Calu3 (cell line): ENCODE data around the gene PCSK5. TPM values are rescaled to one million over a fixed set of nuclear protein-coding genes. Genes with fewer than 3 reads are reported as not detected.

Experiments used
- BruUV-seq: library from RNA; stranded (reverse); fragments of 400-500 nt; replicated peaks from 2 replicates; lab custom pipeline; 2021; lab: Mats Ljungman, UMichigan
- CTCF ChIA-PET: fragments of 300-600 bp; sonication (Branson Sonifier 250); formaldehyde crosslinking; loops from one replicate; lab custom pipeline; 2022; ENCODE audit warnings: antibody characterized with exemption; lab: Charles Lee
- DNase-seq: peaks from one replicate; pipeline ENCODE4 v3.0.0; 2022
- H3K27ac Mint-ChIP-seq: one replicate; pipeline ENCODE4 v1.8.0; 2022; ENCODE audit warnings: mixed read lengths; ENCODE audit not compliant: unreplicated experiment
- H3K27me3 Mint-ChIP-seq: one replicate; pipeline ENCODE4 v1.8.0; 2022; ENCODE audit warnings: mixed read lengths; ENCODE audit not compliant: unreplicated experiment
- H3K36me3 Mint-ChIP-seq: one replicate; pipeline ENCODE4 v1.8.0; 2022; ENCODE audit warnings: mild to moderate bottlenecking, moderate library complexity, mixed read lengths; ENCODE audit not compliant: insufficient read depth, unreplicated experiment
- H3K4me1 Mint-ChIP-seq: one replicate; pipeline ENCODE4 v1.8.0; 2022; ENCODE audit warnings: mild to moderate bottlenecking, low read depth, mixed read lengths; ENCODE audit not compliant: unreplicated experiment
- H3K4me3 Mint-ChIP-seq: one replicate; pipeline ENCODE4 v1.8.0; 2022; ENCODE audit warnings: mild to moderate bottlenecking, low read depth, moderate library complexity, mixed read lengths; ENCODE audit not compliant: unreplicated experiment
- H3K9me3 Mint-ChIP-seq: one replicate; pipeline ENCODE4 v1.8.0; 2022; ENCODE audit warnings: low read depth, mixed read lengths; ENCODE audit not compliant: unreplicated experiment
- intact Hi-C: fragments of 100-400 bp; cut with micrococcal nuclease; formaldehyde crosslinking; loops from one replicate; pipeline ENCODE4 v1.10.0; 2022; ENCODE audit not compliant: unreplicated experiment
- total RNA-seq: library from RNA; stranded (reverse); gene quantifications from 2 replicates; pipeline ENCODE4 v1.2.3, GENCODE V29; 2022
- TF ChIP-seq, protein P1 (sequence below): fragments of 200-600 bp; IDR thresholded peaks from one replicate; pipeline ENCODE4 v1.8.0; 2022; ENCODE audit warnings: antibody characterized with exemption; ENCODE audit not compliant: unreplicated experiment

The PCSK5 gene
- total RNA-seq, 1 experiment from 2014 or later = 38.4 TPM

DNA sequence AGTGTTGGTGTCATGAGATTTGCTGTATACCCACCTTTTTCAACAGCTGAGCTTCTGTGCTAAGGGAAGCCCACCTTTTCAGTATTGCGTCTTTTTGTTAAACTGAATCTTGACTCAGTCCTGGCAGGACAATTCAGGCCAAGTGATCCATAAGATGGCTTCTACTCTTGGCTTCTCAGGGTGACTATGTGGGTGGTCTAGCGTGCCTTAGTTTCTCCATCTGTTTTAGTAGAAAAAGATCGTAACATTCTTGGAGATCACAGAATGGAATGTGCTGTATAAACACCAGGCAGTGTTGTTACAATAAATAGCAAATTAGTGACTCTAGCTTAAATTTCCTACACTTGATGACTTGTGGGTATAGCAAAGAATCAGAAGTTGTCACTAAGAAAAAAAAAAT lies 66.6 kb downstream of the PCSK5 start:
- Mint-ChIP-seq H3K9me3 (no peaks in the 10 kb centered on the region), H3K4me1 (peaks cover 43% of the 10 kb centered on the region)

GRCh38 chr9:75958226-75958625 lies 67.8 kb downstream of the PCSK5 start:
- intact Hi-C loops = no loop called here
- CTCF ChIA-PET = no interaction called here

More for the DNA sequence above, 66.6 kb downstream of the PCSK5 start:
- BruUV-seq = no TSS peak
- TF ChIP-seq, protein P1, sequence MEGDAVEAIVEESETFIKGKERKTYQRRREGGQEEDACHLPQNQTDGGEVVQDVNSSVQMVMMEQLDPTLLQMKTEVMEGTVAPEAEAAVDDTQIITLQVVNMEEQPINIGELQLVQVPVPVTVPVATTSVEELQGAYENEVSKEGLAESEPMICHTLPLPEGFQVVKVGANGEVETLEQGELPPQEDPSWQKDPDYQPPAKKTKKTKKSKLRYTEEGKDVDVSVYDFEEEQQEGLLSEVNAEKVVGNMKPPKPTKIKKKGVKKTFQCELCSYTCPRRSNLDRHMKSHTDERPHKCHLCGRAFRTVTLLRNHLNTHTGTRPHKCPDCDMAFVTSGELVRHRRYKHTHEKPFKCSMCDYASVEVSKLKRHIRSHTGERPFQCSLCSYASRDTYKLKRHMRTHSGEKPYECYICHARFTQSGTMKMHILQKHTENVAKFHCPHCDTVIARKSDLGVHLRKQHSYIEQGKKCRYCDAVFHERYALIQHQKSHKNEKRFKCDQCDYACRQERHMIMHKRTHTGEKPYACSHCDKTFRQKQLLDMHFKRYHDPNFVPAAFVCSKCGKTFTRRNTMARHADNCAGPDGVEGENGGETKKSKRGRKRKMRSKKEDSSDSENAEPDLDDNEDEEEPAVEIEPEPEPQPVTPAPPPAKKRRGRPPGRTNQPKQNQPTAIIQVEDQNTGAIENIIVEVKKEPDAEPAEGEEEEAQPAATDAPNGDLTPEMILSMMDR = no peak
- CTCF ChIA-PET = no interaction called here
- Mint-ChIP-seq H3K36me3 (peaks cover 17% of the 10 kb centered on the region), H3K27me3 (no peaks in the 10 kb centered on the region), H3K4me3 (no peak overlapping the region), H3K27ac (no peak overlapping the region)
- DNase-seq = no peak
- intact Hi-C loops = no loop called here

GRCh38 chr9:75960551-75960950 lies 70.1 kb downstream of the PCSK5 start:
- Mint-ChIP-seq H3K27me3 (no peaks in the 10 kb centered on the region), H3K27ac (peak overlapping the region; percentile 39), H3K4me1 (peaks cover 43% of the 10 kb centered on the region), H3K4me3 (no peak overlapping the region), H3K9me3 (no peaks in the 10 kb centered on the region), H3K36me3 (peaks cover 10% of the 10 kb centered on the region)
- no peak for DNase-seq
- TF ChIP-seq, protein P1 = no peak
- BruUV-seq = no TSS peak
- CTCF ChIA-PET = interaction anchor here (1.4 kb wide), 1 partner anchor 14 kb away, joined by 3 read pairs; no protein-coding TSS in a partner anchor
- intact Hi-C loops = loop anchor here (5.0 kb wide), 1 partner anchor 68 kb away; the partner anchor contains the start of gene PCSK5

More at GRCh38 chr9:75958226-75958625, 67.8 kb downstream of the PCSK5 start:
- DNase-seq = no peak
- BruUV-seq = no TSS peak
- TF ChIP-seq, protein P1 = no peak
- Mint-ChIP-seq H3K4me3 (no peak overlapping the region), H3K27ac (no peak overlapping the region), H3K4me1 (peaks cover 37% of the 10 kb centered on the region), H3K36me3 (peaks cover 10% of the 10 kb centered on the region), H3K9me3 (no peaks in the 10 kb centered on the region), H3K27me3 (no peaks in the 10 kb centered on the region)

DNA sequence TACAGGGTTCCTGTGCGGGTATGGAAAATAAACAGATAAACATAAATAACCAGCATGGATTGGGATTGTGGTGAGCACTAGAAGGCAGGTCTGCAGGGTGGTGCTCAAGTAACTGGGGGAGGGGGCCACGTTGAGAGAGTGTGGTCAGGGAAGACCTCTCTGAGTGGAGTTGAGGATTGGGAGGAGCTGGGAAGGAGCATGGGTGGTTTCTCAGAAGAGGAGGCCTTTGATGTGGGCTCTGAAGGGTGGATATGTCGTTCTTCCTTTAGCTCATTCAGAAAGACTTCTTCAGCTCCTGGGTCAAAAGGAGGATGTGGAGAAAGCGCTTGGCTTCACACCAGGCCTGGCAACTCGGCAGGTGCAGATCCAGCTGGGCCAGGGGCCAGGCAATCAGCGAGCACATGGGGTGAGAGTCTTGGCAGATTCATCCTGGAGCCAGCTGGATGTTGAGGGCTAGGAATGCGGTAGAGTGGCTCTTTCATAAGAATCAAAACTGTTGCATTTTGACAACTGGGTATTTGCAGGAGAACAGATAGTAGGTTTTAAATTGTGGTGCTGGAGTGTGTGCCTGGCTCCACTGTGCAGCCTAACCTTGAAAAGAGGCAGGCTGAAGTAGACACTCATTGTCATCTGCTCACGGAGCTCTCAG lies 71.7 kb downstream of the PCSK5 start:
- TF ChIP-seq, protein P1 = no peak
- CTCF ChIA-PET = interaction anchor here (0.7 kb wide), 1 partner anchor 8 kb away, joined by 3 read pairs; no protein-coding TSS in a partner anchor
- H3K27ac Mint-ChIP-seq = peak overlapping the region; percentile 64
- no peaks in the 10 kb centered on the region for H3K27me3 Mint-ChIP-seq
- no TSS peak for BruUV-seq
- intact Hi-C loops = loop anchor here (5.0 kb wide), 1 partner anchor 70 kb away; the partner anchor contains the start of gene PCSK5
- H3K4me1 Mint-ChIP-seq = peaks cover 47% of the 10 kb centered on the region
- no peaks in the 10 kb centered on the region for H3K9me3 Mint-ChIP-seq
- peaks cover 10% of the 10 kb centered on the region for H3K36me3 Mint-ChIP-seq
- DNase-seq = no peak
- no peak overlapping the region for H3K4me3 Mint-ChIP-seq
